ENCODE measurements around the gene WDR90.

GRCh38 chr16:661184-661821, 12.1 kb downstream of the WDR90 start:
- TF ChIP-seq EZH2 (IDR thresholded peaks at IDR 0.05; ENCODE audit: borderline replicate concordance, insufficient read depth, low read length, poor library complexity, severe bottlenecking) (no peak), CTCF (IDR thresholded peaks at IDR 0.05; ENCODE audit: poor library complexity, severe bottlenecking) (no peak)

Measured in neural cell (in vitro differentiated cells).